Activated T-cell treated with anti-CD3 and anti-CD28 coated beads, Interleukin-2, amount 50 U/mL, for 4 hours (primary cell): ENCODE measurements around the gene SLC12A4. TPM values are rescaled to one million over a fixed set of nuclear protein-coding genes. Genes with fewer than 3 reads are reported as not detected.
A peak's percentile ranks its signal among the peaks of the same experiment; 100 is the strongest.
"Not testable (repeated sequence)": the region's sequence is repeated elsewhere in the genome, so short reads cannot be mapped to it uniquely, and the experiment has no call there.

Experiments used
- ATAC-seq, 2 donors: fragments of 200-7000 bp; cut with Tn5 transposase; one replicate each; pipeline ENCODE4 v1.10.0; 2021
- DNase-seq: peaks from one replicate; pipeline ENCODE4 v3.0.0-alpha.2; 2020
- H3K27me3 Mint-ChIP-seq: one replicate; pipeline ENCODE4 v1.8.0; 2021; ENCODE audit warnings: low read depth, mixed read lengths
- H3K36me3 Mint-ChIP-seq: one replicate; pipeline ENCODE4 v1.8.0; 2022; ENCODE audit warnings: mixed read lengths; ENCODE audit not compliant: insufficient read depth
- H3K4me1 Mint-ChIP-seq: one replicate; pipeline ENCODE4 v1.8.0; 2021; ENCODE audit warnings: low read depth, mixed read lengths
- H3K4me3 Mint-ChIP-seq: one replicate; pipeline ENCODE4 v1.8.0; 2021; ENCODE audit warnings: mild to moderate bottlenecking, moderate library complexity, mixed read lengths
- H3K9me3 Mint-ChIP-seq: one replicate; pipeline ENCODE4 v1.8.0; 2021; ENCODE audit warnings: mixed read lengths
- total RNA-seq, 3 donors: library from RNA; stranded (reverse); gene quantifications; one replicate each; pipeline ENCODE4 v1.2.1, GENCODE V29; 2021

The SLC12A4 gene
- total RNA-seq, 3 donors from 2014 or later, result 18.5 to 20.5 (median 19.6) TPM

- no peaks in the 10 kb centered on the region for H3K36me3 Mint-ChIP-seq
- DNase-seq (no peak), ATAC-seq (no peak)
- no peaks in the 10 kb centered on the region for H3K4me1 Mint-ChIP-seq
- H3K27me3 Mint-ChIP-seq, result no peaks in the 10 kb centered on the region
- H3K4me3 Mint-ChIP-seq, result no peak overlapping the region
- no peaks in the 10 kb centered on the region for H3K9me3 Mint-ChIP-seq
These were observed 7.1 kb upstream of the SLC12A4 start for GRCh38 chr16:67975321-67976105.

GRCh38 chr16:67972285-67972684, 3.8 kb upstream of the SLC12A4 start:
- H3K36me3 Mint-ChIP-seq, DNase-seq, H3K4me3 Mint-ChIP-seq, ATAC-seq, H3K9me3 Mint-ChIP-seq, H3K27me3 Mint-ChIP-seq: not testable (repeated sequence)
- H3K4me1 Mint-ChIP-seq, result peaks cover 10% of the 10 kb centered on the region

GRCh38 chr16:67971111-67971510, 2.7 kb upstream of the SLC12A4 start:
- Mint-ChIP-seq H3K27me3 (no peaks in the 10 kb centered on the region), H3K4me1 (peaks cover 20% of the 10 kb centered on the region), H3K36me3 (no peaks in the 10 kb centered on the region), H3K9me3 (no peaks in the 10 kb centered on the region), H3K4me3 (no peak overlapping the region)
- ATAC-seq (no peak), DNase-seq (no peak)

GRCh38 chr16:67969254-67970039, 1.0 kb upstream of the SLC12A4 start:
- Mint-ChIP-seq H3K4me1 (peaks cover 20% of the 10 kb centered on the region), H3K27me3 (no peaks in the 10 kb centered on the region), H3K4me3 (peak overlapping the region; percentile 97), H3K9me3 (no peaks in the 10 kb centered on the region), H3K36me3 (no peaks in the 10 kb centered on the region)
- peak in 1 of 2 donors; percentile 31 for ATAC-seq
- no peak for DNase-seq

GRCh38 chr16:67967958-67968399, 458 bp downstream of the SLC12A4 start:
- Mint-ChIP-seq H3K36me3 (peaks cover under 1% of the 10 kb centered on the region), H3K4me3 (peak overlapping the region; percentile 97), H3K27me3 (no peaks in the 10 kb centered on the region), H3K9me3 (no peaks in the 10 kb centered on the region), H3K4me1 (peaks cover 20% of the 10 kb centered on the region)
- DNase-seq, result no peak
- peak; percentile 29 to 42 for ATAC-seq

- Mint-ChIP-seq H3K36me3 (peaks cover 3% of the 10 kb centered on the region), H3K4me1 (peaks cover 20% of the 10 kb centered on the region), H3K9me3 (no peaks in the 10 kb centered on the region), H3K27me3 (no peaks in the 10 kb centered on the region), H3K4me3 (peak overlapping the region; percentile 97)
- DNase-seq (no peak), ATAC-seq (peak; percentile 7 to 15)
These were observed 1.1 kb downstream of the SLC12A4 start for GRCh38 chr16:67967183-67967957.

GRCh38 chr16:67966549-67967182, 1.8 kb downstream of the SLC12A4 start:
- peaks cover 20% of the 10 kb centered on the region for H3K4me1 Mint-ChIP-seq
- H3K36me3 Mint-ChIP-seq, result peaks cover 3% of the 10 kb centered on the region
- no peak for DNase-seq
- H3K27me3 Mint-ChIP-seq, result no peaks in the 10 kb centered on the region
- H3K9me3 Mint-ChIP-seq, result no peaks in the 10 kb centered on the region
- no peak for ATAC-seq
- H3K4me3 Mint-ChIP-seq, result peak overlapping the region; percentile 97

- ATAC-seq (no peak), DNase-seq (no peak)
- Mint-ChIP-seq H3K4me3 (no peak overlapping the region), H3K9me3 (no peaks in the 10 kb centered on the region), H3K36me3 (peaks cover 7% of the 10 kb centered on the region), H3K4me1 (peaks cover 20% of the 10 kb centered on the region), H3K27me3 (no peaks in the 10 kb centered on the region)
These were observed 2.5 kb downstream of the SLC12A4 start for GRCh38 chr16:67965668-67966548.

GRCh38 chr16:67964477-67965131, 3.8 kb downstream of the SLC12A4 start:
- ATAC-seq, result no peak

GRCh38 chr16:67963662-67964321, 4.6 kb downstream of the SLC12A4 start:
- DNase-seq (no peak), ATAC-seq (no peak)
- Mint-ChIP-seq H3K4me3 (no peak overlapping the region), H3K36me3 (peaks cover 10% of the 10 kb centered on the region), H3K27me3 (no peaks in the 10 kb centered on the region), H3K9me3 (no peaks in the 10 kb centered on the region), H3K4me1 (peaks cover 15% of the 10 kb centered on the region)

More at GRCh38 chr16:67964477-67965131, 3.8 kb downstream of the SLC12A4 start:
- DNase-seq, result no peak
- Mint-ChIP-seq H3K9me3 (no peaks in the 10 kb centered on the region), H3K4me1 (peaks cover 18% of the 10 kb centered on the region), H3K27me3 (no peaks in the 10 kb centered on the region), H3K4me3 (no peak overlapping the region), H3K36me3 (peaks cover 10% of the 10 kb centered on the region)

- H3K4me1 Mint-ChIP-seq, result peaks cover 15% of the 10 kb centered on the region
- H3K36me3 Mint-ChIP-seq, result peaks cover 12% of the 10 kb centered on the region
- ATAC-seq, result no peak
- H3K4me3 Mint-ChIP-seq, result no peak overlapping the region
- no peaks in the 10 kb centered on the region for H3K9me3 Mint-ChIP-seq
- no peaks in the 10 kb centered on the region for H3K27me3 Mint-ChIP-seq
- DNase-seq, result no peak
These were observed 5.2 kb downstream of the SLC12A4 start for GRCh38 chr16:67963292-67963661.

- H3K4me3 Mint-ChIP-seq, result no peak overlapping the region
- H3K36me3 Mint-ChIP-seq, result peaks cover 14% of the 10 kb centered on the region
- no peaks in the 10 kb centered on the region for H3K9me3 Mint-ChIP-seq
- H3K4me1 Mint-ChIP-seq, result peaks cover 8% of the 10 kb centered on the region
- no peak for ATAC-seq
- DNase-seq, result no peak
- H3K27me3 Mint-ChIP-seq, result no peaks in the 10 kb centered on the region
These were observed 6.3 kb downstream of the SLC12A4 start for GRCh38 chr16:67962135-67962534.
